Right cardiac atrium (tissue), 5 donors: ENCODE results near the gene KRT78. TPM values are rescaled to one million over a fixed set of nuclear protein-coding genes. Genes with fewer than 3 reads are reported as not detected.

Source experiments
- ATAC-seq, 2 donors: fragments of 200-7000 bp; cut with Tn5 transposase; one replicate each; pipeline versions ENCODE4 v1.8.0 to v1.9.1; 2020; ENCODE audit warnings: moderate library complexity in 2 of 2, mild to moderate bottlenecking in 1 of 2
- DNase-seq, 3 donors: peaks; one replicate each; pipeline ENCODE4 v3.0.0-alpha.2; 2020
- H3K27ac ChIP-seq: one replicate; pipeline ENCODE4 v1.5.1; 2013; ENCODE audit warnings: mild to moderate bottlenecking, low read length, control low read depth, moderate library complexity
- H3K27me3 ChIP-seq: one replicate; pipeline ENCODE4 v1.6.1; 2013; ENCODE audit not compliant: control insufficient read depth, insufficient read depth
- H3K4me1 ChIP-seq: one replicate; pipeline ENCODE4 v1.6.1; 2013; ENCODE audit warnings: low read length; ENCODE audit not compliant: control insufficient read depth, insufficient read depth
- H3K4me3 ChIP-seq: one replicate; pipeline ENCODE4 v1.5.1; 2013; ENCODE audit warnings: low read length, control low read depth
- H3K9me3 ChIP-seq: one replicate; pipeline ENCODE4 v1.6.1; 2013; ENCODE audit warnings: low read length; ENCODE audit not compliant: control insufficient read depth
- WGBS: extraction: QIAGEN DNeasy Blood & Tissue Kit; methylation state at CpG from one replicate; pipeline ENCODE4 v1.1.7; 2013; 5-methylcytosine and 5-hydroxymethylcytosine counted together
- intact Hi-C, 4 donors: fragments of 100-400 bp; cut with DNase I; formaldehyde crosslinking; loops; one replicate each; pipeline versions ENCODE4 v1.11.0 to v1.14.0; 2022 to 2023
- polyA plus RNA-seq: library from polyadenylated mRNA; stranded (reverse); fragments of 200-250 nt; gene quantifications from one replicate; pipeline ENCODE4 v1.2.3, GENCODE V29; 2013
- total RNA-seq, 4 donors: library from RNA; stranded (reverse); fragmentation: NEBNext Ultra II Directional; extraction: Animal tissue kit (Norgen Biotek cat#: 25700); gene quantifications; one replicate each; pipeline ENCODE4 v1.2.1, GENCODE V29; 2021
- donor health status: healthy with polysubstance abuse.
- donor health status: DM: no; HTN: yes; CAD: no.
- donor health status: DM: no; HTN: no; CAD: no.
- donor health status: DM: no; HTN: yes; CAD: no; lungs with severe emphysema.
- donor health status: DM: yes; HTN: yes; CAD: no.

KRT78 gene
- total and polyA plus RNA-seq, 5 donors: 0.02 TPM; not detected in 4

DNA sequence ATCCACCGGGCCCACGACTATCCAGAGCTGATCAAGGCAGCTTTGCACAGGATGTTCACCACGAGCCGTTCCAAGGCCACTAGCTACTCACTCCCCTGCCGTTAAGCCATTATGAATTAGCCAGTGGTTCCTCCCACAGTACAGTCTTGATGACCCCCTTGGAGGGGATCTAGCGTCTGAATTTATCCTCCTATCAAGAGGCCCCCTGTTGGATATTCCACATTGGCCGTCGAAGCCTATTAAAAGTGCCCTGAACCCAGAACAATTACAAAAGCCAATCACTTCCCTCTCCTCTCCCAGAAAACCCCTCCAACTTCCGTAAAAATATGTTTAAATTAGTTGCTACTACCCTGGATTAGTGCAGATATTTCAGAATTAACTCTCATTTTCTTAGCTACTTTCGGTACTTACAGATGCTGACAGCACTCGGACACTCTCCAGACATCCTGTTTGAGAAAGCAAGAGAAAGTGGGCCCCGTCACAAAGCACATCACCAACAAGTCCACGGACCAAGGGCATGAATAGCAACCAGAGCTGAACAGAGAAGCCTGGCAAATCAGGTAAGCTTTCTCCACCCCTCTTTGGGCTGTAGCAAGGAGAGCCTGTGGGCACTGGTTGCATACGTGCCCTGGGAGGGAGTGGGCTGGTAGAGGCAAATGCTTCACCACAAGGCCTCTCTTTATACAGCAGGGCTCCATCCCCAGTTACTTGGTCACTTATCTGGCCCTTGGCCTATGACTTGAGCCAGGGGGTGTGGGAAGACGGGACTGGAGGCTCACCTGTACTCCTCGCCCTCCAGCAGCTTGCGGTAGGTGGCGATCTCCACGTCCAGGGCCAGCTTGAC is 58.1 kb downstream of the KRT78 start:
- Histone ChIP-seq H3K4me1 (no peaks in the 10 kb centered on the region), H3K27ac (no peak overlapping the region), H3K4me3 (no peak overlapping the region), H3K9me3 (no peaks in the 10 kb centered on the region), H3K27me3 (no peaks in the 10 kb centered on the region)
- ATAC-seq (peak in 1 of 2 donors; percentile 21), DNase-seq (no peak)
- WGBS: 57% methylated on average over 19 of the region's 19 CpGs
- intact Hi-C loops: no loop called here

DNA sequence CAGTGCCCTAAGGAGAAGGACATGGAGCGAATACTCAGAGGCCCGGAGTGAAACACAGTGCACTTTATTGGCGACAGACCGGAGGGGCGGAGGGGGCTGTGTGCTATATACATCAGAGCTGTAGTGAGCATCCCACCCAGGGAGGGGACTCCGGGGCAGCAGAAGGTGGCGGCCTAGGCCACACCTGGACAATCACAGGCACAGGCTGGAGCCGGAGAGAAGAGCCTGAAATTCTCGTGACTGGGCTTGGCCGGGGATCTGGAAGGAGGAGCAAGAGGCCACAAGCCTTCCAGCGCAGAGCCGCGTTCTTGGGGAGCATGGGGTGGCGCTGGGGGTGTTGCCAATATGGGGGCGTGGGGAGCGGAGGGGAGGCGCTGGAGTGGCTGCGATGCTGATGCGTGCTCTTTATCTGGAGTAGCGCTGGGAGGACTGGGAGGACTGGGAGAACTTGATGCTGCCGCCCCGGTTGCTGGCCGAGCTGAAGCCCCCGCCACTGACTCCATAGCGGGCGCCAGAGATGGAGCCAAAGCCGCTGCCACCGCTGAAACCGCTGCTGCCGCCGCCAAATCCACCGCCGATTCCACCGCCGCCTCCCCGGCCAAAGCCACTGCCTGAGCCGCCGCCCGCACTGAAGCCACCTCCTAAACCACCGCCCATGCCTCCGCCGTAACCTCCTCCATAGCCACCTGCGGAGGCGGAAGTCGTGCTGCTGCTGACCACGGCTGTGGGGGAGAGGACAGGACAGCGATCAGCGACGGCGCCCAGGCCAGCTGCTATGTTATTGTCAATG is 59.0 kb downstream of the KRT78 start:
- intact Hi-C loops: no loop called here
- ATAC-seq: peak in 1 of 2 donors; percentile 39
- 21% methylated on average over 50 of the region's 50 CpGs for WGBS
- Histone ChIP-seq H3K27me3 (no peaks in the 10 kb centered on the region), H3K27ac (no peak overlapping the region), H3K4me1 (no peaks in the 10 kb centered on the region), H3K9me3 (no peaks in the 10 kb centered on the region), H3K4me3 (no peak overlapping the region)
- DNase-seq: no peak

DNA sequence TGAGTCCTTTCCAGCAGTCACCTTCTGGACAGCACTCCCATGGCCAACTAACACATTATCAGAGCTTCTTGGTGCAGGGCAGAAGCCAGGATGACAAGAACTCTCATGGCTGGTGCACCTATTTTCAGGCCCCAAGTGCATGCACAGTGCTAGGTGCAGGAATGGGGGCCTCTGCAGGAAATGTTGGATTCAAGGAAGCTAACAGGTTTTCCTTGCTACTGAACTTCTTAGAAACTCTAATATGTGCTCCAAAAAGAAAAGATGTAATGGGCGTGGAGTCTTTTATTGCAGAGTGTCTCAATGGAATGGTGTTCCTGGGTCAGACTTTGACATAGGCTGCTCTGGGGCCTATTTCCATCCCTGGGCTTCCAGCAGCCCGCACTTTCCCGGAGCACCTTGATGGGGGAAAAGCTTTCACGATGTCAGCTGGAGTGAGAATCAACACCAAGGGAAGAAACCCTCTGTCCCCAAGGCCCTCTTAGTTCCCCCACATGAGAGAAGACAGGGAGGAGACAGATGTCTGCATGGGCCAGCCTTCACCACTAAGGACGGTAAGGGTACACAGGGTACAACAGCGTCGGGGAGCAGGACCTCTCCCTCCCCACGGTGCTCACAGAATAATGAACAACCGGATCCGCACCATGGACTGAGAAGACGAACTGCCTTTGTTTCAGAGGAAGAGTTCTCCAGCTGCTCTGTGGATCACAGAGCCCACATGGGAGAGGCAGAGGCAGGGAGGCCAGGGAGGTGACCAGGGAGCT is 59.7 kb downstream of the KRT78 start:
- no peaks in the 10 kb centered on the region for H3K9me3 ChIP-seq
- no peaks in the 10 kb centered on the region for H3K27me3 ChIP-seq
- H3K4me3 ChIP-seq: no peak overlapping the region
- no peak for ATAC-seq
- no peaks in the 10 kb centered on the region for H3K4me1 ChIP-seq
- intact Hi-C loops: no loop called here
- no peak for DNase-seq
- WGBS: 93% methylated on average over 11 of the region's 11 CpGs
- no peak overlapping the region for H3K27ac ChIP-seq

DNA sequence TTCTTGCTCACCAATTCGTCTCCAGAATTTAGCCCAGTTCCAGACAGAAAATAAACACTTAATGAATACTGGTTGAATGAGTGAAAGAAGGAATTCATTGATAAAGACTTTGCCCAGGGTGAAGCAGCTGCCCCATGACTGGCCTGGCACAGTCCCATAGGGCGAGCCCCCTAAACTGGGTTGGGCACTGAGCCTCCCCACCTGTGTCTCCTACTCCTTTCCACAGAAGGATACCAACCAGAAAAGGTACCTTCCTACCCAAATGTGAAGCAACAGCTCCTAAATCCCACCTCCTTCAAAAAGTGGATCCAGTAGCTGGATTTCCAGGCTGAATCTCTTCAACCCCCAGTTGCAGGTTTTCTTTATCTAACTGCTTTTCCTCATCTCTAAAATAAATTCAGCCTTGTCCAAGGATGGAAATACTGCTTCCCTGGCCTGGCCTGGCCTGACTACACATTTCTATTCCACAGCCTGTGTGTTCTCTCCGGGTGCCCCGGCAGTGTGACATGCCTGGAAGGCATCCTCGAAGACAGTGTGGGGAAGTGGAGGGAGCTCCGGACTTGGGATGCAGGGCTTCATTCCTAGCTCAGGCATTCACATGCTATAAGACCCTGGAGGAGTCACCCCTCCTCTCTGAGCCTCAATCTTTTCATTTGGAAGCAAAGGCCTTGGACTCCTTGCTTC is 60.5 kb downstream of the KRT78 start:
- Histone ChIP-seq H3K4me1 (no peaks in the 10 kb centered on the region), H3K27ac (no peak overlapping the region), H3K27me3 (no peaks in the 10 kb centered on the region), H3K4me3 (no peak overlapping the region), H3K9me3 (no peaks in the 10 kb centered on the region)
- no peak for ATAC-seq
- intact Hi-C loops: no loop called here
- 80% methylated on average over 6 of the region's 6 CpGs for WGBS
- no peak for DNase-seq

Other genes starting within 250 kb of the KRT78 start
- not detected for gene KRT72, start 247.5 kb downstream of the KRT78 start, total RNA-seq
- gene KRT72, start 247.5 kb downstream of the KRT78 start, polyA plus RNA-seq: not detected
- not detected for gene KRT73, start 230.4 kb downstream of the KRT78 start, total RNA-seq
- gene KRT73, start 230.4 kb downstream of the KRT78 start, polyA plus RNA-seq: not detected
- not detected for gene KRT2, start 196.8 kb downstream of the KRT78 start, total RNA-seq
- gene KRT2, start 196.8 kb downstream of the KRT78 start, polyA plus RNA-seq: not detected
- not detected for gene KRT1, start 168.6 kb downstream of the KRT78 start, total RNA-seq
- gene KRT1, start 168.6 kb downstream of the KRT78 start, polyA plus RNA-seq: not detected
- not detected for gene KRT77, start 145.5 kb downstream of the KRT78 start, total RNA-seq
- not detected for gene KRT77, start 145.5 kb downstream of the KRT78 start, polyA plus RNA-seq
- gene KRT76, start 71.6 kb downstream of the KRT78 start, total RNA-seq: not detected
- gene KRT76, start 71.6 kb downstream of the KRT78 start, polyA plus RNA-seq: not detected
- gene KRT3, start 52.9 kb downstream of the KRT78 start, total RNA-seq: not detected
- not detected for gene KRT3, start 52.9 kb downstream of the KRT78 start, polyA plus RNA-seq
- gene KRT4, start 34.9 kb downstream of the KRT78 start, total RNA-seq: not detected
- 0.20 TPM for gene KRT4, start 34.9 kb downstream of the KRT78 start, polyA plus RNA-seq
- gene KRT79, start 14.7 kb downstream of the KRT78 start, total RNA-seq: not detected
- gene KRT79, start 14.7 kb downstream of the KRT78 start, polyA plus RNA-seq: 0.09 TPM
- gene KRT8, start 56.1 kb upstream of the KRT78 start, total RNA-seq: 100 to 1,000 TPM; 104 to 259 (median 212) TPM
- 282 TPM for gene KRT8, start 56.1 kb upstream of the KRT78 start, polyA plus RNA-seq
- 10 to 100 TPM; 17.9 to 44.4 (median 31.7) TPM for gene KRT18, start 100.1 kb upstream of the KRT78 start, total RNA-seq
- 46.7 TPM for gene KRT18, start 100.1 kb upstream of the KRT78 start, polyA plus RNA-seq
- gene EIF4B, start 157.5 kb upstream of the KRT78 start, total RNA-seq: 100 to 1,000 TPM; 391 to 552 (median 433) TPM
- 65.5 TPM for gene EIF4B, start 157.5 kb upstream of the KRT78 start, polyA plus RNA-seq
- gene TNS2, start 201.1 kb upstream of the KRT78 start, total RNA-seq: 100 to 1,000 TPM; 104 to 145 (median 116) TPM
- gene TNS2, start 201.1 kb upstream of the KRT78 start, polyA plus RNA-seq: 155 TPM
- 10 to 100 TPM; 40.8 to 59.6 (median 47.1) TPM for gene SPRYD3, start 230.4 kb upstream of the KRT78 start, total RNA-seq
- gene SPRYD3, start 230.4 kb upstream of the KRT78 start, polyA plus RNA-seq: 29.4 TPM
- 100 to 1,000 TPM in 3 of 4 donors, 10 to 100 TPM in 1; 49.7 to 178 (median 146) TPM for gene IGFBP6, start 248.7 kb upstream of the KRT78 start, total RNA-seq
- 130 TPM for gene IGFBP6, start 248.7 kb upstream of the KRT78 start, polyA plus RNA-seq